ENCODE results near the gene NRGN.

The NRGN gene

GRCh38 chr11:124740277-124740882 is 638 bp downstream of the NRGN start:
- no peak for FAIRE-seq

DNA sequence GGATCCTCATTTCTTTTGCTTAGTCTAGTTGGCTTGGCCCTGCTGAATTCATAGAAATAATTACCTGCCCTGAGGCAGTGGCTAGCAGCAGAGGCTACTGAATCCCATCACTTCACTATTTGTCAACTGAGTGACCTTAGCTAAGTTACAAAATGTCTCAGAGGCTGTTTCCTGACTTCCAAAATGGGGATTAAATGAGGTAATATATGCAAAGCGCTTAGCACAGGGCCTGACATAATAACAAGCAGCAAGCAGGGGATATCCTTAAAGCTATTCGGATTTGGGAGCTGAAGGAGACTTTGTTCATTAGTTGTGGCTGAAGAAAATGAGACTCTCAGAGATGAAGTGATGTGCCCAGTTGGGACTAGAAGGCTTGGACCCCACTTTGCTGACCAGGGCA is 2.8 kb downstream of the NRGN start:
- no peak for FAIRE-seq

- no peak for FAIRE-seq
Measured at GRCh38 chr11:124743050-124743449, 3.3 kb downstream of the NRGN start.

- no peak for FAIRE-seq
Measured at GRCh38 chr11:124745270-124745834, 5.6 kb downstream of the NRGN start.

- no peak for FAIRE-seq
Measured at GRCh38 chr11:124745835-124746620, 6.3 kb downstream of the NRGN start.

DNA sequence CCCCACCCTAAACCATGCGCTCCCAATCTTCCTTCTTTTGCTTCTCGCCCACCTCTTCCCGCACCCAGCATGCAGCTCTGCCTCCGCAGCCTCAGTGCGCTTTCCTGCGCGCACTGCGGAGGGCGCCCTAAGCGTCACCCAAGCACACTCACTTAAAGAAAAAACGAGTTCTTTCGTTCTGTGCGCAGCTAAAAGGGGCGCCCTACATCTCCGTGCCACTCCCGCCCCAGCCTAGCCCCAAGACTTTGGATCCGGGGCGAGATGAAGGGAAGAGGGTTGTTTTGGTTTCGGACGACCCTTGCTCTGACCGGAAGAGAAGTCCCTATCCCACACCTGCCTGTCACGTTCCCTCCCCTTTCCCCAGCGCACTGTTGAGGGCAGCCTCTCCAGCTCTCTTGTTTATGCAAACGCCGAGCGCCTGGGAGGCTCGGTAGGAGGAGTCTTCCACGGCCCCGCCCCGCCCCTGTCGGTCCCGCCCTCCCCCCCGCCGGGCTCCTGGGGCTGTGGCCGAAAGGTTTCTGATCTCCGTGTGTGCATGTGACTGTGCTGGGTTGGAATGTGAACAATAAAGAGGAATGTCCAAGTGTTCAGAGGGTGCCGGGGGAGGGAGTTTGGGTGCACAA is 7.0 kb downstream of the NRGN start:
- FAIRE-seq, result no peak

GRCh38 chr11:124747406-124748099 is 7.8 kb downstream of the NRGN start:
- no peak for FAIRE-seq

GRCh38 chr11:124748100-124748418 is 8.3 kb downstream of the NRGN start:
- no peak for FAIRE-seq

DNA sequence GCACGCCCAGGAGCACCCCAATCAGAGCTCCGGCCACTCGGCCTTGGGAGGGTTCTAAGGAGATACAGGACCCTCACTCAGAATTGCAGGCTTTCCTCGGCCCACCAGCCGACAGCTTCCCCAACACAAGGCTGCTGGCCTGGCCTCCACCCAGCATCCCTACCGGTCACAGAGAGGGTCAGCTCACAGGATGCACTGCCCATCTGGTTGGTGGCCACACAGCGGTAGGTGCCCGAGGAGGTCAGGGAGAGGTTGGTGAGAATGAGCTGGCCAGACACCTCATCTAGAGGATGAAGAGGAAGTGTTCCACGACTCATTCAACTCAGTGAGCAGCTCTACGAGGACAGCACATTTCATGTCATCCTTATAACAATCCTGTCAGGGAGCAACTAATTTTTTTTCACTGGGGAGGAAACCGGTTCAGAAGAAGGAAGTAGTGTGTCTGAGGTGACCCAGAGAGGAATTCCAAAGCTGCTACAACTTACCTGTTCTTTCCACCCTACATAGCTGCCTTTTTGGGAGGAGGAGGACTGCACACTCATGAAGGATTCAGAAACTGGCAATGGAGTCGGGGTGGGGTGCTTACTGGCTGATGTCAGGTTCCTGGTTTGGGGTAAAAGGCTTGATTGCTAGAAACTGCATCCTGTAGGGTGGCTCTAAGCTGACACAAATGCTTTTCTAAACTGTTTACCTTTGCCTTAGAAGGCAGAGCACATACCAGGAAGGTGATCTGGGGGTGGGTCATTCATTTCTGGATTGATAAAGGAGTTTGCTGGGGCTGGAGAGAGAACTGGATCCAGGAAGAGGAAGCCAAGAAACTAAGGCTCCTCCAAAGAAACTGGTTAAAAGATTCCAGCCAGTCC is 9.0 kb downstream of the NRGN start:
- no peak for FAIRE-seq

GRCh38 chr11:124749912-124750311 is 10.2 kb downstream of the NRGN start:
- no peak for FAIRE-seq

DNA sequence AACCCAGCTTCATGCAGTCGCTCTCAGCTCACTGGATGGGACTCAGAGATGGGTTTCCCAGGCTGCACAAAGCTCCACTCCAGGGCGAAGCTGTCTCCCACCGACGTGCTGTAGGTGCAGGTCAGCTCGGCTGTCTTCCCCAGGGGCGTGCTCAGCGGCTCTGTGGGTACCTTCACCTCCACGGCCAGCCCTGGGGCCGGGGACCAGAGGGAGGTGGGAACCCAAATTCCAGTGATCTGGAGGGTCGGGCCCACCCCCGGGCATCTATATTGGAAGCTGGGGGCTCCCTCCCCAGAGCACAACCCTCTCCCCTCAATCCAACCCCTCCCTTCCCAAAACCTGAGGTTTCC is 11.6 kb downstream of the NRGN start:
- FAIRE-seq, result no peak

- FAIRE-seq, result no peak
Measured at GRCh38 chr11:124751741-124752470, 12.2 kb downstream of the NRGN start, which contains the start of gene VSIG2. Gene VSIG2 (minus strand): TSS chr11:124752255. CDS start chr11:124752137, 118 bp downstream.

GRCh38 chr11:124752471-124753102 is 12.8 kb downstream of the NRGN start:
- no peak for FAIRE-seq

- no peak for FAIRE-seq
Measured at GRCh38 chr11:124753205-124753604, 13.5 kb downstream of the NRGN start.

DNA sequence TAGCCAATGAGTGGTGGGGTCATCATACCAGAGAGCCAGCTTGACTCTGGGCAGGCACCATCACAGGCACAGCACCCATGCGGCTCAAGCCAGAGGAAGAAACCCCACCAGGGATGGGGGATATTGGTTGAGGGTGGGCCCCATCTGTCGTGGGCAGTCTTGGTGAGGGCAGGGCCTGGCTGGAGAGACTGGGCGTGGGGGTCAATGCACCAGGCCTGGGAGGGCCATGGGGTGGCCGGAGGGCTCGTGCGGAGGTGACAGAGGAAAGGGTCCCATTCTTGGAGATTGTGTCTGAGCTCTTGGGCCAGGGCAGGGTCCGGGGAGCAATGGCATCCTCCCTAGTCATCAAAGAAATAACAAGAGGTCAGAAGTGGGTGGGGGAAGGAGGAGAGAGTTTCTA is 13.9 kb downstream of the NRGN start:
- FAIRE-seq, result no peak

DNA sequence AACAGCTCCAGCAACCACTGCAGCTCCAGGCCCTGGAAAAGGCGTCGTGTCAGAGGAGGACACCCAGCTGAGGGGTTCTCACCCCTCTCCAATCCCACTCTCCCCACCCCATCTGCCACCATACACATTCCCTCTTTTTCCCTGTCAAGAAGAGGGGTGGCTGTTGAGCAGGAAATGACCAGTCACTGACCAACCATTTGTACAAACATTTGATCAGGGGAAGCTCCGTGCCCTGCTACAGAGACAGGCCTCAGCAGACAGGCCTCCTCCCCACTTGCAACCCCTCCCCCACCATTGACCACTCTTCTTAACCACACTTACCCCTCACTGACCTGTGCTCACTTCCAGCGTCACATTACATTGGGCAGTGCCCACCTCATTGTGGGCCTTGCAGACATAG is 14.6 kb downstream of the NRGN start:
- no peak for FAIRE-seq

DNA sequence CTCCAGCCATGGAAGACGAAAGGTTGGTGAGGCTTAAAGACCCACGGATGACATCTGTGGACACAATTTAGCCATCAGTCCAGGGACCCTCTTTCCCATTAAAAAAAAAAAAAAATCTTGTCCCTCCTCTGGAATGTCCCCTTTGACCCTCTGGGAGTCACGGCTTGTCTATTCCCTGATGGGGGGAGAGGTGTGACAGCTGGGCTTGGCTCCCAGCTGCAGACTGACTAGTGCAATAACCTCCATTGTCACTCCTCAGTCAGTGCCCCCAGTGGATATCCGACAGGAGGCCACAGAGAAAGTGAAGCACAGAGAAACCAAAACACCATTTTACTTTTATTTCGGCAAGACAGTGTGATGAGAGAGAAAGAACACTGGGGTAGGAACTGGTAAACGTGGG is 15.0 kb downstream of the NRGN start:
- no peak for FAIRE-seq

DNA sequence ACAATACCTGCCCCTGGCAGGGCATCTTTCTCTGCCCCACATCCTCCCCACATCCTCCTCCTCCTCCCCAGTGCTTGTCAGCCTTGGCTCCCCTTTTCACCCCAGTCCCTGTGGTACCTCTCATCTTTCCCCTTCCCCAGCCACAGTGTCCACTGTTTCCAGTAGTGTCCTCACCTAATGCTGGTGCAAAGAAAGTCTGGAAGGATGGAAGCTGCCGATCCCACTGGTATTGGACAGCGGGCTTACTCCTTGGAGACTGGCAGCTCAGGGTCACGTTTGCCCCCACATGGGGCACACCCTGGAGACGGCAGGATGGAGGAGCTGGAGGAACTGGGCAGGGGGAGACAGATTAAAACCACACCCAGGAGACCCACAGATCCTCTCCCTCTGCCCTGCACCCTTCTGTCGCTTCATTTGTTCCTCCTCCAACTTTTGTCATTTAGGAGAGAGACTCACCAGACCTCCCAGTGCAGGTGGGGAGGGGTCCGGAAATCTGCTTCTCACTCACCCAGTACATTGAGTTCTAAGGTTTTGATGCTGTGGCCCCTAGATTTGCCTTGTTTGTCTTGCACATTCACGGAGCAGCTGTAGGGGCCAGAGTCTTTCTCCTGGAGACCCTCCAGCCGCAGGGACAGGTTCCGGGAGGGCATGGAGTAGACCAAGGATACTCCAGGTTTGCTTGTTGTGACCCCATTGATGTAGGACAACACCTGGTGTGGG is 16.5 kb downstream of the NRGN start:
- no peak for FAIRE-seq

DNA sequence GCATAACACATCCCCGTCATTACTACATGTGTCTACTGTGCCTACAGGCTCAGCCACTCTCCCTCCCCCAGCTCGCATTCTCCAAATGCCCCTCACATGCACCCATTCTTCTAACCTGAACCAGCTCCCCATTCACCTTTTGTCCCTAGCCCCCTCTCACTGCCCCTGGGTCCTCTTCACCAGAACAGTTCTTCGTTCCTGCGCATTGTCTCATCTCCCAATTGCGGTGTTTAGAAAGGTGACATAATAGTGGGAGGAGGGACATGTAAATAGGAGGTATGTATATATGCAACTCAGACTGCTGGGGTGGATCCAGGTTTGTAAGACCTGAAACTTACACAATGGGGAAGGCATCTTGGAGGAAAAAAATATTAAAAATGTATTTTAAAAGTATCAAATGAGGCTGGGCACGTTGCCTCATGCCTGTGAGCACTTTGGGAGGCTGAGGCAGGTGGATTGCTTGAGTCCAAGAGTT is 17.0 kb downstream of the NRGN start:
- no peak for FAIRE-seq

- no peak for FAIRE-seq
Measured at GRCh38 chr11:124757320-124757719, 17.6 kb downstream of the NRGN start.

All from endometrium (tissue), 2 donors.